SK-N-SH (cell line): ENCODE measurements around the gene MRTFB. TPM values are rescaled to one million over a fixed set of nuclear protein-coding genes. Genes with fewer than 3 reads are reported as not detected.

Source experiments
- CTCF ChIA-PET: fragments of 300-600, 350-600 bp; formaldehyde crosslinking; extraction: SDS; loops from one replicate; lab custom pipeline; 2021; lab: Yijun Ruan, JAX
- POLR2A ChIA-PET: fragments of 350-600 bp; sonication (Branson Sonifier 250); formaldehyde crosslinking; extraction: SDS; loops from one replicate; lab custom pipeline; 2020; ENCODE audit warnings: antibody characterized with exemption, inconsistent platforms; lab: Yijun Ruan, JAX
- DNase-seq: peaks from one replicate; pipeline ENCODE4 v3.0.0; 2012
- H2AFZ ChIP-seq: fragments of 200-600 bp; sonication (generic); 2 replicates; pipeline ENCODE4 v1.8.1; 2016; ENCODE audit warnings: antibody characterized with exemption, mild to moderate bottlenecking, low read depth
- H3F3A ChIP-seq: fragments of 200-600 bp; sonication (generic); replicated peaks from 2 replicates; pipeline ENCODE3; 2016; ENCODE audit warnings: antibody characterized with exemption, mild to moderate bottlenecking; ENCODE audit not compliant: insufficient read depth
- H3K27ac ChIP-seq, 2 experiments: fragments of 200-500 bp in 1 of 2; fragments of 200-600 bp in 1 of 2; sonication (Bioruptor generic) in 1 of 2; sonication (generic), shearing (Covaris generic) in 1 of 2; 2 replicates each; pipeline versions ENCODE4 v1.5.1 to v1.6.1; 2014 to 2016; ENCODE audit warnings: low read depth in 2 of 2, inconsistent platforms in 1 of 2, low read length in 1 of 2, mild to moderate bottlenecking in 1 of 2, mixed read lengths in 1 of 2
- H3K27me3 ChIP-seq: fragments of 200-600 bp; sonication (generic), shearing (Covaris generic); 2 replicates; pipeline ENCODE4 v1.6.1; 2016; ENCODE audit warnings: mixed run types; ENCODE audit not compliant: insufficient read depth
- H3K36me3 ChIP-seq, 2 experiments: fragments of 200-500 bp in 1 of 2; fragments of 200-600 bp in 1 of 2; sonication (Bioruptor generic) in 1 of 2; sonication (generic) in 1 of 2; replicated peaks in 1 of 2; 2 replicates each; pipeline versions ENCODE3 to v1.5.1; 2014 to 2016; ENCODE audit warnings: low read length in 1 of 2, mild to moderate bottlenecking in 1 of 2; ENCODE audit not compliant: insufficient read depth in 2 of 2, control insufficient read depth in 1 of 2
- H3K4me1 ChIP-seq, 2 experiments: fragments of 200-500 bp in 1 of 2; fragments of 200-600 bp in 1 of 2; sonication (Bioruptor generic) in 1 of 2; sonication (generic), shearing (Covaris generic) in 1 of 2; 2 replicates each; pipeline versions ENCODE4 v1.5.1 to v1.6.1; 2014 to 2016; ENCODE audit warnings: low read depth in 1 of 2, low read length in 1 of 2, mixed run types in 1 of 2; ENCODE audit not compliant: insufficient read depth in 2 of 2, control insufficient read depth in 1 of 2
- H3K4me2 ChIP-seq: fragments of 200-600 bp; sonication (generic), shearing (Covaris generic); 2 replicates; pipeline ENCODE4 v1.6.1; 2017; ENCODE audit warnings: mixed run types
- H3K4me3 ChIP-seq, 2 experiments: fragments of 200-500 bp in 1 of 2; fragments of 200-600 bp in 1 of 2; sonication (Bioruptor generic) in 1 of 2; sonication (generic), shearing (Covaris generic) in 1 of 2; 2 replicates each; pipeline versions ENCODE4 v1.5.1 to v1.8.1; 2014 to 2016; ENCODE audit warnings: low read depth in 2 of 2, inconsistent platforms in 1 of 2, low read length in 1 of 2, mild to moderate bottlenecking in 1 of 2, mixed read lengths in 1 of 2, moderate library complexity in 1 of 2
- H3K79me2 ChIP-seq: fragments of 200-600 bp; sonication (generic); 2 replicates; pipeline ENCODE4 v1.8.1; 2017; ENCODE audit warnings: mild to moderate bottlenecking; ENCODE audit not compliant: insufficient read depth
- H3K9ac ChIP-seq: fragments of 200-600 bp; sonication (generic); 2 replicates; pipeline ENCODE4 v1.6.1; 2017; ENCODE audit warnings: mixed run types
- H3K9me2 ChIP-seq: fragments of 200-600 bp; sonication (generic); 2 replicates; pipeline ENCODE4 v1.6.1; 2017; ENCODE audit warnings: mixed run types
- H3K9me3 ChIP-seq: fragments of 200-600 bp; sonication (generic); 2 replicates; pipeline ENCODE4 v1.6.1; 2017; ENCODE audit warnings: mixed run types, mild to moderate bottlenecking, moderate library complexity
- H4K20me1 ChIP-seq: fragments of 200-600 bp; sonication (generic); 2 replicates; pipeline ENCODE4 v1.6.1; 2017; ENCODE audit warnings: mild to moderate bottlenecking, mixed run types; ENCODE audit not compliant: insufficient read depth
- ELF1 ChIP-seq: IDR thresholded peaks from 2 replicates; pipeline ENCODE4 v1.4.0; 2012
- EP300 ChIP-seq, 2 experiments: IDR thresholded peaks; 2 replicates each; pipeline versions ENCODE4 v1.4.0 to v1.6.1; 2012; ENCODE audit warnings: borderline replicate concordance in 1 of 2, low read depth in 1 of 2, low read length in 1 of 2
- EZH2phosphoT487 ChIP-seq: fragments of 200-600 bp; sonication (generic); IDR thresholded peaks from 2 replicates; pipeline ENCODE4 v1.6.1; 2017; ENCODE audit warnings: low read depth, mixed run types, mild to moderate bottlenecking, antibody characterized with exemption, moderate library complexity, borderline replicate concordance
- FOSL2 ChIP-seq: IDR thresholded peaks from 2 replicates; pipeline ENCODE4 v1.4.0; 2012; ENCODE audit warnings: low read depth, mild to moderate bottlenecking, moderate library complexity, borderline replicate concordance
- FOXM1 ChIP-seq: IDR thresholded peaks from 2 replicates; pipeline ENCODE4 v1.4.0; 2012; ENCODE audit warnings: low read depth, mild to moderate bottlenecking
- GATA2 ChIP-seq: sonication (generic); formaldehyde crosslinking; IDR thresholded peaks from 2 replicates; pipeline ENCODE4 v1.5.0; 2020; ENCODE audit warnings: mild to moderate bottlenecking, missing genetic modification reagents
- IRF3 ChIP-seq: fragments of 150-350 bp; IDR thresholded peaks from 2 replicates; pipeline ENCODE4 v1.6.1; 2016; ENCODE audit warnings: mild to moderate bottlenecking, low read depth, low read length
- JUND ChIP-seq: IDR thresholded peaks from 2 replicates; pipeline ENCODE4 v1.4.0; 2012
- RAD21 ChIP-seq: IDR thresholded peaks from 2 replicates; pipeline ENCODE4 v1.6.1; 2012; ENCODE audit warnings: mild to moderate bottlenecking, low read length
- RXRA ChIP-seq: IDR thresholded peaks from 2 replicates; pipeline ENCODE4 v1.4.0; 2012; ENCODE audit warnings: low read depth, mild to moderate bottlenecking, borderline replicate concordance
- SIN3A ChIP-seq: IDR thresholded peaks from 2 replicates; pipeline ENCODE4 v1.6.1; 2012; ENCODE audit warnings: low read depth, mild to moderate bottlenecking, low read length, moderate library complexity, borderline replicate concordance
- SMC3 ChIP-seq: IDR thresholded peaks from 2 replicates; pipeline ENCODE4 v1.6.1; 2012; ENCODE audit warnings: low read depth, low read length, improper control_type of control experiment
- USF1 ChIP-seq: IDR thresholded peaks from 2 replicates; pipeline ENCODE4 v1.4.0; 2012; ENCODE audit warnings: low read depth, borderline replicate concordance
- USF2 ChIP-seq: fragments of 150-350 bp; IDR thresholded peaks from 2 replicates; pipeline ENCODE4 v1.6.1; 2017; ENCODE audit warnings: antibody characterized with exemption, low read length, low read depth, borderline replicate concordance
- YY1 ChIP-seq: IDR thresholded peaks from 2 replicates; pipeline ENCODE4 v1.4.0; 2012; ENCODE audit warnings: low read depth, mild to moderate bottlenecking
- WGBS: methylation state at CpG from one replicate; pipeline ENCODE4 v1.1.6; 2017; ENCODE audit warnings: low lambda C conversion rate; 5-methylcytosine and 5-hydroxymethylcytosine counted together
- polyA plus RNA-seq, 3 experiments: library from polyadenylated mRNA; depleted of rRNA; stranded (reverse); fragments of >200 nt; gene quantifications; 2 replicates each; pipeline ENCODE4 v1.2.3, GENCODE V29; 2012
- TF ChIP-seq, protein P1 (sequence below): IDR thresholded peaks from 2 replicates; pipeline ENCODE4 v1.6.1; 2012; ENCODE audit warnings: mild to moderate bottlenecking, low read depth, low read length, moderate library complexity

Gene MRTFB
- polyA plus RNA-seq, 1 of the 3 experiments (the other 2 are of a cell fraction): 3.3 TPM

DNA sequence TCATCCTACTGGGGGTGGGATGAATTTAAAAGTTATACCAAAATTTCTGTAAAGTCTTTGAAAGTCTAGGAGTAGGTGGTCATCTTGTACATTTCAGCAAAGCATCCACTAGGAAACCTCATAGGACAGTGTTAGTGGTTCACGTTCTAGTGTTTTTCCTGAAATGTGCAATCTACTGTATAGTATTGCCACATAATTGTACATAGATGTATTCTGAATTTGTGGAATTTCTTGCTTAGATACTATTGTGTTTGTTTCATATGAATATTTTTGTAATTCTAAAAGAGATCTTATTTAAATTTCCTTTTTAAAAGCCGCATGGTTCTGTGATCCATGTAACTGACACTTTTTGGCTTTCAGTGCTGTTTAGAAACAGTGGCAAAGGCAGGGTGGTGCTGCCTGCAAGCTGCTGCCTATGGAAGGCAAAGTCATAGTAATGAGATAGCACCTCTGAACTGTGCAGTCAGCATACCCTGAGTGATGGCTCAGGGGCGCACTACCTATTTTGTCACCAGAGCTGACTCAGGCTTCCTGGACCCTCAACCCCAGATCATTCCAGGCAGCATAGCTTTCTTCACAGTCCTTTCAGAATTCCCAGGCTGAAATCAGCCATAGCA lies 193.3 kb downstream of the MRTFB start:
- peaks cover 40 to 73% of the 10 kb centered on the region in 2 experiments for H3K36me3 ChIP-seq
- no peak overlapping the region for H2AFZ ChIP-seq
- CTCF ChIA-PET: interaction anchor here (1.6 kb wide), 1 partner anchor 14 kb away, joined by 8 read pairs; no protein-coding TSS in a partner anchor
- POLR2A ChIA-PET: no interaction called here
- TF ChIP-seq GATA2 (no peak), SMC3 (no peak), RXRA (no peak), YY1 (no peak), ELF1 (no peak), EZH2phosphoT487 (no peak)
- TF ChIP-seq, protein P1, sequence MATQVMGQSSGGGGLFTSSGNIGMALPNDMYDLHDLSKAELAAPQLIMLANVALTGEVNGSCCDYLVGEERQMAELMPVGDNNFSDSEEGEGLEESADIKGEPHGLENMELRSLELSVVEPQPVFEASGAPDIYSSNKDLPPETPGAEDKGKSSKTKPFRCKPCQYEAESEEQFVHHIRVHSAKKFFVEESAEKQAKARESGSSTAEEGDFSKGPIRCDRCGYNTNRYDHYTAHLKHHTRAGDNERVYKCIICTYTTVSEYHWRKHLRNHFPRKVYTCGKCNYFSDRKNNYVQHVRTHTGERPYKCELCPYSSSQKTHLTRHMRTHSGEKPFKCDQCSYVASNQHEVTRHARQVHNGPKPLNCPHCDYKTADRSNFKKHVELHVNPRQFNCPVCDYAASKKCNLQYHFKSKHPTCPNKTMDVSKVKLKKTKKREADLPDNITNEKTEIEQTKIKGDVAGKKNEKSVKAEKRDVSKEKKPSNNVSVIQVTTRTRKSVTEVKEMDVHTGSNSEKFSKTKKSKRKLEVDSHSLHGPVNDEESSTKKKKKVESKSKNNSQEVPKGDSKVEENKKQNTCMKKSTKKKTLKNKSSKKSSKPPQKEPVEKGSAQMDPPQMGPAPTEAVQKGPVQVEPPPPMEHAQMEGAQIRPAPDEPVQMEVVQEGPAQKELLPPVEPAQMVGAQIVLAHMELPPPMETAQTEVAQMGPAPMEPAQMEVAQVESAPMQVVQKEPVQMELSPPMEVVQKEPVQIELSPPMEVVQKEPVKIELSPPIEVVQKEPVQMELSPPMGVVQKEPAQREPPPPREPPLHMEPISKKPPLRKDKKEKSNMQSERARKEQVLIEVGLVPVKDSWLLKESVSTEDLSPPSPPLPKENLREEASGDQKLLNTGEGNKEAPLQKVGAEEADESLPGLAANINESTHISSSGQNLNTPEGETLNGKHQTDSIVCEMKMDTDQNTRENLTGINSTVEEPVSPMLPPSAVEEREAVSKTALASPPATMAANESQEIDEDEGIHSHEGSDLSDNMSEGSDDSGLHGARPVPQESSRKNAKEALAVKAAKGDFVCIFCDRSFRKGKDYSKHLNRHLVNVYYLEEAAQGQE: no peak
- TF ChIP-seq, all 33 proteins: peak for 0
- no peak for DNase-seq
- Histone ChIP-seq H3K4me2 (no peak overlapping the region), H3K79me2 (no peaks in the 10 kb centered on the region), H3K9me3 (no peaks in the 10 kb centered on the region), H3K27ac (no peak overlapping the region), H3K4me1 (no peaks in the 10 kb centered on the region), H3K27me3 (no peaks in the 10 kb centered on the region), H3F3A (no peaks in the 10 kb centered on the region), H4K20me1 (no peaks in the 10 kb centered on the region), H3K9ac (no peak overlapping the region), H3K4me3 (no peak overlapping the region), H3K9me2 (no peaks in the 10 kb centered on the region)
- WGBS: 92% methylated on average over 3 of the region's 3 CpGs

DNA sequence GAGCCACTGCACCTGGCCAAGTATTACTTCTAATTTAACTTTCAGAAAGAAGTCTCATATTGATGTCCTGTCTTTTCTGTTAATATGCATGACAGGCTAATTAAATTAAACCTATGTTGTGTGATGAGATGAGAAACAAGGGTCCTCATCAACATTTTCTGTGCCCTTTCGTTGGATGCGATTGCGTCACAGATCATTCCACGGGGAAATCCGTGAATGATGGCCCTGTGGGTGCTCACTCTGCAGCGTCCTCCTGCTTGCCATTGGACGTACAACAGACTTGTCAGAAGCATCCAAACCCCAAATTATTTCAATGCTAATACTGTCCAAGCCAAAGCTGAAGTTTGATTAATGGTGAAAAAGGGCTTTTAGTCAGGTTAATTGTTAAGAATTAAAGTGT lies 197.0 kb downstream of the MRTFB start:
- no peak overlapping the region for H2AFZ ChIP-seq
- no peaks in the 10 kb centered on the region for H3K9me3 ChIP-seq
- H3K4me3 ChIP-seq: no peak overlapping the region
- H3K79me2 ChIP-seq: no peaks in the 10 kb centered on the region
- no peak for DNase-seq
- no peaks in the 10 kb centered on the region for H3K27me3 ChIP-seq
- no peaks in the 10 kb centered on the region for H3K4me1 ChIP-seq
- peaks cover 22 to 40% of the 10 kb centered on the region in 2 experiments for H3K36me3 ChIP-seq
- no peaks in the 10 kb centered on the region for H3K9me2 ChIP-seq
- no peak overlapping the region for H3K9ac ChIP-seq
- ChIA-PET CTCF (interaction anchor here (0.7 to 0.9 kb wide), 2 partner anchors 17 to 18 kb away, joined by 3 read pairs; no protein-coding TSS in a partner anchor), POLR2A (no interaction called here)
- 92% methylated on average over 7 of the region's 7 CpGs for WGBS
- TF ChIP-seq, protein P1: no peak
- TF ChIP-seq USF1 (no peak), YY1 (no peak), JUND (no peak), EP300 (IDR thresholded peaks at IDR 0.05; ENCODE audit: borderline replicate concordance in 1 of 2, low read depth in 1 of 2, low read length in 1 of 2) (no peak), FOSL2 (no peak), USF2 (no peak), RXRA (no peak), RAD21 (no peak), FOXM1 (no peak), IRF3 (no peak), ELF1 (no peak), SIN3A (no peak)
- no peaks in the 10 kb centered on the region for H4K20me1 ChIP-seq
- H3F3A ChIP-seq: no peaks in the 10 kb centered on the region
- H3K27ac ChIP-seq: no peak overlapping the region
- no peak overlapping the region for H3K4me2 ChIP-seq
